ENCODE data around the gene KRTAP4-9.
"Not testable (repeated sequence)": the region's sequence is repeated elsewhere in the genome, so short reads cannot be mapped to it uniquely, and the experiment has no call there.

Gene KRTAP4-9

GRCh38 chr17:41073676-41074075 is 31.5 kb upstream of the KRTAP4-9 start:
- CTCF ChIA-PET: no interaction called here
- no peak overlapping the region for H3K27ac ChIP-seq
- no peak for DNase-seq (ENCODE audit: low spot score)
- no peak for TF ChIP-seq CTCF (conservative IDR thresholded peaks at IDR 0.05; ENCODE audit: low read depth)
- POLR2A ChIA-PET (ENCODE audit: low non-redundant PET): no interaction called here

- no peak for DNase-seq (ENCODE audit: low spot score)
- POLR2A ChIA-PET (ENCODE audit: low non-redundant PET): no interaction called here
- no peak overlapping the region for H3K27ac ChIP-seq
- no peak for TF ChIP-seq CTCF (conservative IDR thresholded peaks at IDR 0.05; ENCODE audit: low read depth)
- CTCF ChIA-PET: no interaction called here
These were observed 28.4 kb upstream of the KRTAP4-9 start for GRCh38 chr17:41076788-41077187.

GRCh38 chr17:41082626-41083025 is 22.6 kb upstream of the KRTAP4-9 start:
- ChIA-PET POLR2A (ENCODE audit: low non-redundant PET) (no interaction called here), CTCF (no interaction called here)
- H3K27ac ChIP-seq: no peak overlapping the region
- DNase-seq (ENCODE audit: low spot score): peak; percentile 30
- no peak for TF ChIP-seq CTCF (conservative IDR thresholded peaks at IDR 0.05; ENCODE audit: low read depth)

- POLR2A ChIA-PET (ENCODE audit: low non-redundant PET); H3K27ac ChIP-seq; CTCF ChIA-PET; DNase-seq (ENCODE audit: low spot score): not testable (repeated sequence)
These were observed 21.8 kb upstream of the KRTAP4-9 start for GRCh38 chr17:41083427-41083826.

GRCh38 chr17:41084100-41084856 is 20.9 kb upstream of the KRTAP4-9 start, which contains the start of gene KRTAP4-7:
Gene KRTAP4-7, plus strand, starts transcription at chr17:41084150. Its CDS starts 57 bp downstream, at chr17:41084207.
- DNase-seq (ENCODE audit: low spot score); POLR2A ChIA-PET (ENCODE audit: low non-redundant PET); CTCF ChIA-PET: not testable (repeated sequence)

GRCh38 chr17:41088760-41089352 is 16.3 kb upstream of the KRTAP4-9 start:
- DNase-seq (ENCODE audit: low spot score); H3K27ac ChIP-seq; POLR2A ChIA-PET (ENCODE audit: low non-redundant PET); CTCF ChIA-PET: not testable (repeated sequence)

More at GRCh38 chr17:41084100-41084856, 20.9 kb upstream of the KRTAP4-9 start, which contains the start of gene KRTAP4-7:
- H3K27ac ChIP-seq: not testable (repeated sequence)

GRCh38 chr17:41096055-41096454 is 9.1 kb upstream of the KRTAP4-9 start:
- DNase-seq (ENCODE audit: low spot score): no peak
- H3K27ac ChIP-seq: no peak overlapping the region
- no peak for TF ChIP-seq CTCF (conservative IDR thresholded peaks at IDR 0.05; ENCODE audit: low read depth)
- CTCF ChIA-PET: no interaction called here
- POLR2A ChIA-PET (ENCODE audit: low non-redundant PET): no interaction called here

- no peak for TF ChIP-seq CTCF (conservative IDR thresholded peaks at IDR 0.05; ENCODE audit: low read depth)
- CTCF ChIA-PET: no interaction called here
- no peak for DNase-seq (ENCODE audit: low spot score)
- H3K27ac ChIP-seq: peak within 1 kb of the TSS; percentile 53; the same call in 1 of the 2 replicates
- POLR2A ChIA-PET (ENCODE audit: low non-redundant PET): no interaction called here
These were observed 7.1 kb upstream of the KRTAP4-9 start, which contains the start of gene KRTAP4-8 for GRCh38 chr17:41098042-41098441. Gene KRTAP4-8, minus strand, starts transcription at chr17:41098142. Its CDS starts 58 bp downstream, at chr17:41098084.

Data from RWPE1 (cell line).